Right lobe of liver (tissue), 6 donors: ENCODE data around the gene ILRUN. TPM values are rescaled to one million over a fixed set of nuclear protein-coding genes. Genes with fewer than 3 reads are reported as not detected.

ENCODE experiments used
- ATAC-seq, 4 donors: fragments of 200-7000 bp; cut with Tn5 transposase; one replicate each; pipeline ENCODE4 v1.9.1; 2020; ENCODE audit warnings: mild to moderate bottlenecking in 4 of 4, moderate library complexity in 4 of 4
- DNase-seq, 3 donors: peaks; one replicate each; pipeline ENCODE4 v3.0.0-alpha.2; 2020
- H3K27ac ChIP-seq, 3 donors: fragments of 200-600 bp; one replicate each; pipeline ENCODE4 v1.8.0; 2022
- H3K27me3 ChIP-seq, 2 donors: fragments of 200-600 bp; one replicate each; pipeline ENCODE4 v1.8.0; 2022
- H3K36me3 ChIP-seq, 4 donors: fragments of 200-600 bp; sonication (generic) in 1 of 4; one replicate each; pipeline versions ENCODE4 v1.5.1 to v1.8.0; 2017 to 2022; ENCODE audit warnings: control low read depth in 1 of 4
- H3K4me1 ChIP-seq, 4 donors: fragments of 200-600 bp; sonication (generic) in 1 of 4; one replicate each; pipeline versions ENCODE4 v1.5.1 to v1.8.0; 2017 to 2022; ENCODE audit warnings: control low read depth in 1 of 4
- H3K4me3 ChIP-seq, 3 donors: fragments of 200-600 bp; one replicate each; pipeline ENCODE4 v1.8.0; 2022
- H3K9me3 ChIP-seq, 4 donors: fragments of 200-600 bp; sonication (generic) in 1 of 4; one replicate each; pipeline versions ENCODE4 v1.5.1 to v1.8.0; 2017 to 2022; ENCODE audit warnings: control low read depth in 1 of 4
- CTCF ChIP-seq, 4 donors: fragments of 200-600 bp in 3 of 4; fragments of 450-650 bp in 1 of 4; IDR thresholded peaks; one replicate each; pipeline versions ENCODE4 v1.5.1 to v1.8.0; 2016 to 2022; ENCODE audit warnings: antibody characterized with exemption in 4 of 4, mild to moderate bottlenecking in 2 of 4
- POLR2A ChIP-seq: fragments of 450-650 bp; IDR thresholded peaks from one replicate; pipeline ENCODE4 v1.6.1; 2017; ENCODE audit warnings: antibody characterized with exemption, mild to moderate bottlenecking
- WGBS: methylation state at CpG from one replicate; pipeline ENCODE4 v1.1.6; 2018; ENCODE audit warnings: low coverage, low lambda C conversion rate; ENCODE audit not compliant: insufficient coverage; ENCODE audit errors: missing lambda C conversion rate; 5-methylcytosine and 5-hydroxymethylcytosine counted together
- intact Hi-C, 2 donors: fragments of 100-400 bp; cut with DNase I; formaldehyde crosslinking; loops; one replicate each; pipeline versions ENCODE4 v1.11.2 to v1.14.1; 2022
- total RNA-seq, 6 experiments: library from RNA; depleted of rRNA in 2 of 6; stranded (reverse); fragments of >200 nt in 2 of 6; fragmentation: NEBNext Ultra II Directional in 3 of 6; extraction: Animal tissue kit (Norgen Biotek cat#: 25700) in 3 of 6; gene quantifications; one replicate each; pipeline versions ENCODE4 v1.1.0 to v1.2.4, GENCODE V29; 2016 to 2023
- donor health status: DM: no; HTN: yes; CAD: no.
- donor health status: DM: no; HTN: no; CAD: no.
- donor health status: DM: no; HTN: no; CAD: no.
- donor health status: DM: no; HTN: yes; CAD: no.
- donor health status: DM: no; HTN: yes; CAD: no.

ILRUN gene
- total RNA-seq, 6 experiments from 2014 or later: 55.5 to 89.1 (median 67.1) TPM

DNA sequence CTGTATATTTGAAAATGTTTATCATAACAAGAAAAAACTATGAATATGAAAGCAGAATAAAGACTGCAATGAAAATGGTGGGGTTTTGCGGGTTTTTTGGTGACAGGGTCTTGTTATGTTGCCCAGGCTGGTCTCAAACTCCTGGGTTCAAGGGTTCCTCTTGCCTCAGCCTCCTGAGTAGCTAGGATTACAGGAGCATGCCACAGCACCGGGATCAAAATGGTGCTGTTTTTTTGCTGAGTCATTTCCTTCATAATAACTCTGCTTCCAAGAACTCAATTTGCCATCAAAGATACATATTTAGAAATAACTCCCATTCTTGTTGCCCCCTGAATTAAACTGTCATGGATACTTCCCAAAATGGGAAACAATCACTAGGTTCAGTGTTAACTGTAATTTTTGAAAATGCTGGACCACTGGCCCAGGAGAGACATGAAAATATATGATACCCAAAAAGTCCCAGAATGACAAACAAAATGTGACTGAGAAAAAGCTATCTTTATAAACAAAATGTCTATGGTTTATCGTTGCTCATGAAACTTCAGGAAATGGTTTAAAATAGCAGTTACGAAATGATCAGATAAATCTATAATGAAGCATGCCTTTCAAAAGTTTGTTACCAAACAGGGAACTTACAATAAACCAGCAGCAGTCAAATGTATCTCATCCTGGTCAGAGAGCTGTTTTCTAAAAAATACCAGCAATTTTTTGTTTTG, 32.2 kb downstream of the ILRUN start:
- 18% methylated on average over 4 of the region's 4 CpGs for WGBS
- no peaks in the 10 kb centered on the region for H3K9me3 ChIP-seq
- intact Hi-C loops: no loop called here

DNA sequence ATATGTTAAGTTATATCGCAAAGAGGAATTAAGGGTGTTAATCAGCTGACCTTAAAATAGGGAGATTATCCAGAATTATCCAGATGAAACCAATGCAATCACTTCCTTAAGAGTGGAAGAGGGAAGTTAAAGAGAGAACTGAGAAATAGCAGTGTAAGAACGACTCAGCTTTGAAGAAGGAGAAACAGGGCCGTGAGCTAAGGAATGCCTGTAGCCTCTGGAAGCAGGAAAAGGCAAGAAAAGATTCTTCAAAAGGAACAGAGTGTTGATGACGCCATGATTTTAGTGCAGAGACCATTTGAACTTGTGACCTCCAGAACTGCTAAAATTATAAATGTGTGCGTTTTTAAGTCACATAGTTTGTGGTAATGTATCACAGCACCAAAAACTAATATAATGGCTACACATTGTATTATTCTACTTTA, 32.7 kb downstream of the ILRUN start:
- ATAC-seq (peak in 2 of 4 donors; percentile 10 to 18), DNase-seq (no peak)
- H3K27ac ChIP-seq: peak overlapping the region; percentile 49 to 93 (median 70)
- no peaks in the 10 kb centered on the region for H3K36me3 ChIP-seq
- intact Hi-C loops: no loop called here
- no peaks in the 10 kb centered on the region for H3K27me3 ChIP-seq
- 63% methylated on average over 5 of the region's 5 CpGs for WGBS
- no peak overlapping the region for H3K4me3 ChIP-seq
- H3K4me1 ChIP-seq: peaks cover 0 to 79% (median 35%) of the 10 kb centered on the region in 4 donors
- no peak for TF ChIP-seq CTCF (IDR thresholded peaks at IDR 0.05)
- no peak for TF ChIP-seq POLR2A
- no peaks in the 10 kb centered on the region for H3K9me3 ChIP-seq

More for the DNA sequence above, 32.2 kb downstream of the ILRUN start:
- H3K27ac ChIP-seq: peak overlapping the region; percentile 49 to 93 (median 70)
- no peaks in the 10 kb centered on the region for H3K36me3 ChIP-seq
- peak in 2 of 4 donors; percentile 5 to 19 for ATAC-seq
- TF ChIP-seq CTCF (IDR thresholded peaks at IDR 0.05): no peak
- no peak for TF ChIP-seq POLR2A
- peak overlapping the region in 1 of 3 donors; percentile 1 for H3K4me3 ChIP-seq
- no peaks in the 10 kb centered on the region for H3K27me3 ChIP-seq
- no peak for DNase-seq
- H3K4me1 ChIP-seq: peaks cover 0 to 73% (median 34%) of the 10 kb centered on the region in 4 donors

GRCh38 chr6:34663371-34663770, 33.2 kb downstream of the ILRUN start:
- H3K36me3 ChIP-seq: no peaks in the 10 kb centered on the region
- H3K4me1 ChIP-seq: peaks cover 0 to 81% (median 36%) of the 10 kb centered on the region in 4 donors
- ATAC-seq: no peak
- H3K4me3 ChIP-seq: no peak overlapping the region
- H3K9me3 ChIP-seq: no peaks in the 10 kb centered on the region
- DNase-seq: no peak
- peak overlapping the region; percentile 49 to 93 (median 70) for H3K27ac ChIP-seq
- H3K27me3 ChIP-seq: no peaks in the 10 kb centered on the region
- intact Hi-C loops: no loop called here
- no peak for TF ChIP-seq CTCF (IDR thresholded peaks at IDR 0.05)
- TF ChIP-seq POLR2A: no peak
- WGBS: 89% methylated on average over 2 of the region's 2 CpGs

GRCh38 chr6:34661357-34661756, 35.2 kb downstream of the ILRUN start:
- DNase-seq (no peak), ATAC-seq (no peak)
- Histone ChIP-seq H3K4me1 (peaks cover 0 to 81% (median 31%) of the 10 kb centered on the region in 4 donors), H3K4me3 (no peak overlapping the region), H3K27ac (no peak overlapping the region), H3K9me3 (no peaks in the 10 kb centered on the region), H3K27me3 (no peaks in the 10 kb centered on the region), H3K36me3 (no peaks in the 10 kb centered on the region)
- WGBS: 78% methylated on average over 1 of the region's 1 CpG
- TF ChIP-seq POLR2A (no peak), CTCF (IDR thresholded peaks at IDR 0.05) (no peak)
- intact Hi-C loops: no loop called here
